Uterus (tissue), 4 donors: Measurements from ENCODE around the gene DNAJB13. TPM values are rescaled to one million over a fixed set of nuclear protein-coding genes. Genes with fewer than 3 reads are reported as not detected.
"Not testable (repeated sequence)": the region's sequence is repeated elsewhere in the genome, so short reads cannot be mapped to it uniquely, and the experiment has no call there.

Experiments used
- DNase-seq, 2 donors: peaks; one replicate each; pipeline ENCODE4 v3.0.0-alpha.2; 2019 to 2020
- H3K27ac ChIP-seq, 2 donors: fragments of 200-600 bp; sonication (generic); 1 replicate in 1 of 2; 2 replicates in 1 of 2; pipeline ENCODE4 v1.5.1; 2016 to 2018
- H3K27me3 ChIP-seq, 2 donors: fragments of 200-600 bp; sonication (generic); one replicate each; pipeline ENCODE4 v1.5.1; 2018 to 2019; ENCODE audit warnings: control low read depth in 1 of 2
- H3K36me3 ChIP-seq, 2 donors: fragments of 200-600 bp; sonication (generic); one replicate each; pipeline ENCODE4 v1.5.1; 2019; ENCODE audit warnings: control low read depth in 1 of 2
- H3K4me1 ChIP-seq, 2 donors: fragments of 200-600 bp; sonication (generic); one replicate each; pipeline ENCODE4 v1.5.1; 2018 to 2019; ENCODE audit warnings: control low read depth in 1 of 2
- H3K4me3 ChIP-seq, 2 donors: fragments of 200-600 bp; sonication (generic); 1 replicate in 1 of 2; 2 replicates in 1 of 2; pipeline ENCODE4 v1.5.1; 2018 to 2019; ENCODE audit warnings: mild to moderate bottlenecking in 1 of 2
- H3K9me3 ChIP-seq, 2 donors: fragments of 200-600 bp; sonication (generic); one replicate each; pipeline ENCODE4 v1.5.1; 2019; ENCODE audit warnings: control low read depth in 1 of 2
- POLR2A ChIP-seq, 2 donors: fragments of 450-650 bp; IDR thresholded peaks; one replicate each; pipeline ENCODE4 v1.6.1; 2016; ENCODE audit warnings: antibody characterized with exemption in 2 of 2, mild to moderate bottlenecking in 1 of 2, moderate library complexity in 1 of 2
- intact Hi-C: fragments of 100-400 bp; cut with DNase I; formaldehyde crosslinking; loops from one replicate; pipeline ENCODE4 v1.15.1; 2023; ENCODE audit warnings: low total_unique reads
- total RNA-seq, 4 donors: library from RNA; depleted of rRNA in 3 of 4; stranded (reverse); fragments of >200 nt in 3 of 4; gene quantifications; one replicate each; pipeline versions ENCODE4 v1.1.0 to v1.2.4, GENCODE V29; 2014 to 2023
- TF ChIP-seq, protein P1 (sequence below), 4 experiments: fragments of 200-600 bp in 2 of 4; fragments of 450-650 bp in 2 of 4; sonication (generic) in 2 of 4; IDR thresholded peaks; one replicate each; pipeline ENCODE4 v1.5.1; 2016 to 2019; ENCODE audit warnings: antibody characterized with exemption in 4 of 4, mild to moderate bottlenecking in 2 of 4, moderate library complexity in 1 of 4
- donor health status: DM: yes; HTN: yes; CAD: no.

DNAJB13 gene
- total RNA-seq, 4 donors from 2014 or later: 1.9 to 9.1 (median 4.6) TPM; not detected in 1

GRCh38 chr11:73931951-73932350, 18.9 kb upstream of the DNAJB13 start:
- Histone ChIP-seq H3K36me3 (no peaks in the 10 kb centered on the region), H3K9me3 (no peaks in the 10 kb centered on the region), H3K4me3 (no peak overlapping the region), H3K27ac (no peak overlapping the region), H3K27me3 (no peaks in the 10 kb centered on the region), H3K4me1 (no peaks in the 10 kb centered on the region)
- intact Hi-C loops: no loop called here
- TF ChIP-seq POLR2A (IDR thresholded peaks at IDR 0.05): no peak
- TF ChIP-seq, protein P1, sequence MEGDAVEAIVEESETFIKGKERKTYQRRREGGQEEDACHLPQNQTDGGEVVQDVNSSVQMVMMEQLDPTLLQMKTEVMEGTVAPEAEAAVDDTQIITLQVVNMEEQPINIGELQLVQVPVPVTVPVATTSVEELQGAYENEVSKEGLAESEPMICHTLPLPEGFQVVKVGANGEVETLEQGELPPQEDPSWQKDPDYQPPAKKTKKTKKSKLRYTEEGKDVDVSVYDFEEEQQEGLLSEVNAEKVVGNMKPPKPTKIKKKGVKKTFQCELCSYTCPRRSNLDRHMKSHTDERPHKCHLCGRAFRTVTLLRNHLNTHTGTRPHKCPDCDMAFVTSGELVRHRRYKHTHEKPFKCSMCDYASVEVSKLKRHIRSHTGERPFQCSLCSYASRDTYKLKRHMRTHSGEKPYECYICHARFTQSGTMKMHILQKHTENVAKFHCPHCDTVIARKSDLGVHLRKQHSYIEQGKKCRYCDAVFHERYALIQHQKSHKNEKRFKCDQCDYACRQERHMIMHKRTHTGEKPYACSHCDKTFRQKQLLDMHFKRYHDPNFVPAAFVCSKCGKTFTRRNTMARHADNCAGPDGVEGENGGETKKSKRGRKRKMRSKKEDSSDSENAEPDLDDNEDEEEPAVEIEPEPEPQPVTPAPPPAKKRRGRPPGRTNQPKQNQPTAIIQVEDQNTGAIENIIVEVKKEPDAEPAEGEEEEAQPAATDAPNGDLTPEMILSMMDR (IDR thresholded peaks at IDR 0.05): no peak
- no peak for DNase-seq

GRCh38 chr11:73932781-73933180, 18.0 kb upstream of the DNAJB13 start:
- no peaks in the 10 kb centered on the region for H3K9me3 ChIP-seq
- no peaks in the 10 kb centered on the region for H3K27me3 ChIP-seq
- no peak for DNase-seq
- H3K27ac ChIP-seq: no peak overlapping the region
- no peaks in the 10 kb centered on the region for H3K4me1 ChIP-seq
- H3K36me3 ChIP-seq: no peaks in the 10 kb centered on the region
- TF ChIP-seq, protein P1 (IDR thresholded peaks at IDR 0.05): no peak
- TF ChIP-seq POLR2A (IDR thresholded peaks at IDR 0.05): no peak
- H3K4me3 ChIP-seq: no peak overlapping the region
- intact Hi-C loops: no loop called here

- intact Hi-C loops, H3K9me3 ChIP-seq, H3K27me3 ChIP-seq: not testable (repeated sequence)
Observed at GRCh38 chr11:73936047-73936446, 14.8 kb upstream of the DNAJB13 start.

DNA sequence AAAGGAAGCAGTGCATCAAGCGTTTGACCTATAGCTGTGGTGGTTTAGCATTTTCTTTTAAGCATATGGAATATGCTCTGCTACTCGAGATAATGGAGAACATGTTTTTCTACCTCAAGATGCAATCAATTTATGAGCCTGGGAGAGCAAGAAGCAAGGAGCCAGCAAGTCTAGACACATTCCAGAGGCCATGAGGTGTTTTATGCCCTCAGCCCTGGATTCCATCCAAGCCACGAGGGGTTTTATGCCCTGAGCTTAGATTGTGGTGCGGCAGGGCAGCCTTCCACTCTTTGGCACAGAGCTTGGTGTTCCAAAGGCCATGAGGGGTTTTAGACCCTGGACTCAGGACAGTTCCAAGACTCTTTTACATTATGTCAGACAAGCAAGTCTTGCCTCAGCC, 11.7 kb upstream of the DNAJB13 start:
- intact Hi-C loops: no loop called here
- no peaks in the 10 kb centered on the region for H3K27me3 ChIP-seq
- no peak for TF ChIP-seq POLR2A (IDR thresholded peaks at IDR 0.05)
- TF ChIP-seq, protein P1 (IDR thresholded peaks at IDR 0.05): no peak

More at GRCh38 chr11:73936047-73936446, 14.8 kb upstream of the DNAJB13 start:
- not testable (repeated sequence) for DNase-seq, H3K27ac ChIP-seq, H3K36me3 ChIP-seq, H3K4me3 ChIP-seq, H3K4me1 ChIP-seq

DNA sequence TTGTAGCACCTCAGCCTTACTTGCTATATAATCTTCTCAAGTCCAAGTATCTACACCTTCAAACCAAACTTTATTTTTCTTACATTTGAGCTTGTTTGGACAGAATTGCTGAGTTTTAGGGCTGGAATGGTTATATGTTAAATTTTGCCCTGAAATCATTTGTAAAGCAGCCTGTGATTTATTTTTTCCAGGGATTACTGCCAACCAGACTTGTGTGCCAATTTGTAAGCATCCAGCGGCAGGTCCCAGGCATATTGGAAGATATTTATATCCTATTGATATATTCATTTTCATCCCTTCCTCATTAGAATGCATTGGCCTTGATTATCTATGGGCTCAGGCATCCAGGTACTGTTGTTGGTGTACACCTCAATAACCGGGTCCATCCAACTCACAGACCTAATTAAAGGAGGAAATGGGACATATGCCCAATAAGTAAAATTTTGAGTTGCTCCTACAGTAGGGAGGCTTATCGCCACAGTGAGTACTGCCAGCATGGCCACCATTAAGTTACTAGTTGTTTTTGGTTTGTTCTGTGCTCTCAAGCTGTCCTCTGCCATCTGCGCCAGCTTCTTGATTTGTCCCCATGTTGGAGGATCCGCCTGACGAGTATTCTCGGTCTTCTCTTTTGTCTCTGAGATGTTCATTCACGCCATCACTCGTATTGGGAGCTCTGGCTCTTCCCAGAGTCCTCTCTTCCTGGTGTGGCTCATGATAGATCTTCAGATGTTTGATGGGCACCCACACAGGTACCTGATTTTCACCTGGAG, 9.8 kb upstream of the DNAJB13 start:
- H3K36me3 ChIP-seq: no peaks in the 10 kb centered on the region
- no peaks in the 10 kb centered on the region for H3K27me3 ChIP-seq
- no peaks in the 10 kb centered on the region for H3K9me3 ChIP-seq
- H3K27ac ChIP-seq: no peak overlapping the region
- H3K4me3 ChIP-seq: no peak overlapping the region
- DNase-seq: no peak
- intact Hi-C loops: no loop called here
- TF ChIP-seq POLR2A (IDR thresholded peaks at IDR 0.05): no peak
- TF ChIP-seq, protein P1 (IDR thresholded peaks at IDR 0.05): no peak
- H3K4me1 ChIP-seq: no peaks in the 10 kb centered on the region

More for the DNA sequence above, 11.7 kb upstream of the DNAJB13 start:
- Histone ChIP-seq H3K4me1 (no peaks in the 10 kb centered on the region), H3K27ac (no peak overlapping the region), H3K36me3 (no peaks in the 10 kb centered on the region), H3K9me3 (no peaks in the 10 kb centered on the region), H3K4me3 (no peak overlapping the region)
- DNase-seq: no peak
